Keratinocyte (primary cell): ENCODE data around the gene NETO2. TPM values are rescaled to one million over a fixed set of nuclear protein-coding genes. Genes with fewer than 3 reads are reported as not detected.
"Not testable (repeated sequence)": the region's sequence is repeated elsewhere in the genome, so short reads cannot be mapped to it uniquely, and the experiment has no call there.

Source experiments
- DNase-seq: peaks from one replicate; pipeline ENCODE4 v3.0.0-alpha.2; 2011; ENCODE audit warnings: low read depth, missing footprints, low spot score
- FAIRE-seq: peaks from 2 replicates; lab custom pipeline; 2011; peaks lifted over from hg19 to GRCh38; lab: Jason Lieb, UNC
- H2AFZ ChIP-seq: 2 replicates; pipeline ENCODE4 v1.6.0; 2012; ENCODE audit warnings: low read length, control low read depth, inconsistent platforms; ENCODE audit not compliant: control insufficient read depth
- H3K27ac ChIP-seq: 2 replicates; pipeline ENCODE4 v1.5.1; 2011; ENCODE audit warnings: low read length; ENCODE audit not compliant: control insufficient read depth, insufficient read depth
- H3K27me3 ChIP-seq: 3 replicates; pipeline ENCODE4 v1.6.0; 2011; ENCODE audit warnings: low read length; ENCODE audit not compliant: control insufficient read depth, insufficient read depth; ENCODE audit errors: extremely low read depth
- H3K36me3 ChIP-seq, 2 experiments: 2 replicates in 1 of 2; 3 replicates in 1 of 2; pipeline ENCODE4 v1.5.1; 2011; ENCODE audit warnings: low read length in 2 of 2, mild to moderate bottlenecking in 1 of 2; ENCODE audit not compliant: control insufficient read depth in 2 of 2, insufficient read depth in 2 of 2; ENCODE audit errors: extremely low read depth in 1 of 2
- H3K4me1 ChIP-seq: 3 replicates; pipeline ENCODE4 v1.5.1; 2011; ENCODE audit warnings: low read length; ENCODE audit not compliant: control insufficient read depth, insufficient read depth; ENCODE audit errors: extremely low read depth
- H3K4me2 ChIP-seq: 3 replicates; pipeline ENCODE4 v1.6.0; 2011; ENCODE audit warnings: low read depth, low read length; ENCODE audit not compliant: control insufficient read depth, insufficient read depth; ENCODE audit errors: extremely low read depth
- H3K4me3 ChIP-seq, 3 experiments: fragments of 200-600 bp in 1 of 3; sonication (generic) in 1 of 3; 2 replicates in 2 of 3; 3 replicates in 1 of 3; pipeline ENCODE4 v1.5.1; 2011 to 2016; ENCODE audit warnings: low read length in 3 of 3, mild to moderate bottlenecking in 3 of 3, control low read depth in 2 of 3, inconsistent platforms in 1 of 3, low read depth in 1 of 3, mixed read lengths in 1 of 3, mixed run types in 1 of 3, moderate library complexity in 1 of 3; ENCODE audit not compliant: control insufficient read depth in 2 of 3, insufficient read depth in 2 of 3; ENCODE audit errors: extremely low read depth in 1 of 3
- H3K79me2 ChIP-seq: 2 replicates; pipeline ENCODE4 v1.6.0; 2012; ENCODE audit warnings: low read length; ENCODE audit not compliant: control insufficient read depth, insufficient read depth
- H3K9ac ChIP-seq: 3 replicates; pipeline ENCODE4 v1.6.0; 2011; ENCODE audit warnings: low read length; ENCODE audit not compliant: control insufficient read depth, insufficient read depth; ENCODE audit errors: extremely low read depth
- H3K9me1 ChIP-seq: 3 replicates; pipeline ENCODE4 v1.6.0; 2011; ENCODE audit warnings: low read length; ENCODE audit not compliant: control insufficient read depth, insufficient read depth; ENCODE audit errors: extremely low read depth
- H3K9me3 ChIP-seq: 2 replicates; pipeline ENCODE4 v1.5.1; 2012; ENCODE audit warnings: low read depth, low read length; ENCODE audit not compliant: control insufficient read depth
- H4K20me1 ChIP-seq: 3 replicates; pipeline ENCODE4 v1.6.0; 2011; ENCODE audit warnings: low read length; ENCODE audit not compliant: control insufficient read depth, insufficient read depth; ENCODE audit errors: extremely low read depth
- CTCF ChIP-seq, 3 experiments: IDR thresholded peaks in 1 of 3; conservative IDR thresholded peaks in 1 of 3; optimal IDR thresholded peaks in 1 of 3; 2 replicates in 2 of 3; 3 replicates in 1 of 3; pipeline versions ENCODE3 to v1.5.1; 2011; ENCODE audit warnings: low read length in 3 of 3, mild to moderate bottlenecking in 3 of 3, moderate library complexity in 2 of 3, control low read depth in 1 of 3, inconsistent platforms in 1 of 3; ENCODE audit not compliant: insufficient read depth in 2 of 3; ENCODE audit errors: extremely low read depth in 1 of 3
- EZH2 ChIP-seq: IDR thresholded peaks from one replicate; pipeline ENCODE4 v1.6.1; 2012; ENCODE audit warnings: inconsistent platforms, mild to moderate bottlenecking, low read length, moderate library complexity
- dilution Hi-C: fragments of 300-500 bp; cut with MboI; formaldehyde crosslinking; loops from one replicate; pipeline ENCODE4 v1.7.0; 2020; ENCODE audit warnings: low sequenced_read_pairs; ENCODE audit not compliant: extremely low pct_ligation_motif_present
- polyA plus RNA-seq, 5 experiments: library from polyadenylated mRNA; depleted of rRNA in 3 of 5; stranded (reverse) in 3 of 5; stranded (forward) in 1 of 5; unstranded in 1 of 5; fragments of >200 nt; gene quantifications; 1 replicate in 1 of 5; 2 replicates in 3 of 5; 3 replicates in 1 of 5; pipeline versions ENCODE4 v1.2.1 to v1.2.3, GENCODE V29; 2011 to 2012; ENCODE audit warnings: missing spikeins in 2 of 5, low read depth in 1 of 5, low replicate concordance in 1 of 5

The NETO2 gene
- polyA plus RNA-seq, 1 donor (not counting 4 experiments of a cell fraction or from before 2014, with no cell fraction given) = 74.4 TPM

- FAIRE-seq (no peak), DNase-seq (no peak)
- H3K9ac ChIP-seq = no peak overlapping the region
- H4K20me1 ChIP-seq = no peaks in the 10 kb centered on the region
- H3K4me3 ChIP-seq = no peak overlapping the region
- no peaks in the 10 kb centered on the region for H3K79me2 ChIP-seq
- H3K4me1 ChIP-seq = no peaks in the 10 kb centered on the region
- H2AFZ ChIP-seq = no peak overlapping the region
- TF ChIP-seq CTCF (optimal IDR thresholded peaks at IDR 0.05 in 1 of 3, IDR thresholded peaks at IDR 0.05 in 1 of 3, conservative IDR thresholded peaks at IDR 0.05 in 1 of 3; ENCODE audit: extremely low read depth in 1 of 3, insufficient read depth in 2 of 3, low read length in 3 of 3) (no peak), EZH2 (no peak)
- H3K9me3 ChIP-seq = no peaks in the 10 kb centered on the region
- no peaks in the 10 kb centered on the region for H3K27me3 ChIP-seq
- dilution Hi-C loops = no loop called here
- no peaks in the 10 kb centered on the region for H3K9me1 ChIP-seq
- no peaks in the 10 kb centered on the region for H3K36me3 ChIP-seq
- H3K4me2 ChIP-seq = no peak overlapping the region
- no peak overlapping the region for H3K27ac ChIP-seq
These were observed 13.0 kb upstream of the NETO2 start for GRCh38 chr16:47156680-47157215.

- H3K36me3 ChIP-seq, H3K4me2 ChIP-seq, H3K4me1 ChIP-seq, H3K27ac ChIP-seq, H4K20me1 ChIP-seq, FAIRE-seq, H3K79me2 ChIP-seq, DNase-seq, H3K9me3 ChIP-seq, H3K27me3 ChIP-seq, H3K9me1 ChIP-seq, H3K9ac ChIP-seq, dilution Hi-C loops, H2AFZ ChIP-seq, H3K4me3 ChIP-seq: not testable (repeated sequence)
These were observed 8.8 kb upstream of the NETO2 start for GRCh38 chr16:47152501-47152900.

- no peaks in the 10 kb centered on the region for H3K9me3 ChIP-seq
- no peaks in the 10 kb centered on the region for H3K4me1 ChIP-seq
- dilution Hi-C loops = no loop called here
- DNase-seq = no peak
- no peaks in the 10 kb centered on the region for H3K9me1 ChIP-seq
- H4K20me1 ChIP-seq = no peaks in the 10 kb centered on the region
- H3K4me3 ChIP-seq = no peak overlapping the region
- H2AFZ ChIP-seq = no peak overlapping the region
- no peaks in the 10 kb centered on the region for H3K36me3 ChIP-seq
- no peak for TF ChIP-seq CTCF (optimal IDR thresholded peaks at IDR 0.05 in 1 of 3, IDR thresholded peaks at IDR 0.05 in 1 of 3, conservative IDR thresholded peaks at IDR 0.05 in 1 of 3; ENCODE audit: extremely low read depth in 1 of 3, insufficient read depth in 2 of 3, low read length in 3 of 3)
- TF ChIP-seq EZH2 = no peak
- no peak for FAIRE-seq
- H3K9ac ChIP-seq = no peak overlapping the region
- H3K4me2 ChIP-seq = no peak overlapping the region
- no peaks in the 10 kb centered on the region for H3K27me3 ChIP-seq
- no peak overlapping the region for H3K27ac ChIP-seq
- H3K79me2 ChIP-seq = no peaks in the 10 kb centered on the region
These were observed 6.3 kb upstream of the NETO2 start for GRCh38 chr16:47150067-47150466.
